ENCODE data around the gene KCNG2.

GRCh38 chr18:79784965-79785770 lies 12.6 kb upstream of the KCNG2 start:
- TF ChIP-seq CTCF (IDR thresholded peaks at IDR 0.05): no peak
- TF ChIP-seq SIN3A (IDR thresholded peaks at IDR 0.05; ENCODE audit: borderline replicate concordance, low read depth, low read length): no peak
- no peak for TF ChIP-seq GABPA (IDR thresholded peaks at IDR 0.05; ENCODE audit: low read depth)
- TF ChIP-seq EP300 (IDR thresholded peaks at IDR 0.05; ENCODE audit: borderline replicate concordance in 1 of 2, low read depth in 1 of 2, low read length in 1 of 2): no peak
- TF ChIP-seq PBX3 (IDR thresholded peaks at IDR 0.05): no peak
- no peak for TF ChIP-seq REST (IDR thresholded peaks at IDR 0.05; ENCODE audit: low read depth, low read length)
- no peak for TF ChIP-seq EZH2phosphoT487 (IDR thresholded peaks at IDR 0.05; ENCODE audit: borderline replicate concordance, low read depth)
- TF ChIP-seq MXI1 (IDR thresholded peaks at IDR 0.05; ENCODE audit: low read depth, low read length): no peak
- TF ChIP-seq CHD2 (IDR thresholded peaks at IDR 0.05; ENCODE audit: low read length, partially characterized antibody): no peak

Measured in SK-N-SH (cell line).